Testis (tissue), 3 donors: ENCODE data around the gene TBRG1. TPM values are rescaled to one million over a fixed set of nuclear protein-coding genes. Genes with fewer than 3 reads are reported as not detected.

Experiments used
- DNase-seq: peaks from one replicate; pipeline ENCODE4 v3.0.0-alpha.2; 2019
- H3K27ac ChIP-seq, 2 donors: fragments of 200-600 bp; sonication (generic); one replicate each; pipeline ENCODE4 v1.5.1; 2019
- H3K27me3 ChIP-seq: fragments of 200-600 bp; sonication (generic); one replicate; pipeline ENCODE4 v1.5.1; 2019
- H3K36me3 ChIP-seq: fragments of 200-600 bp; sonication (generic); one replicate; pipeline ENCODE4 v1.5.1; 2017; ENCODE audit warnings: low read depth; ENCODE audit errors: missing control alignments
- H3K4me1 ChIP-seq: fragments of 200-600 bp; sonication (generic); one replicate; pipeline ENCODE4 v1.5.1; 2019
- H3K4me3 ChIP-seq, 2 donors: fragments of 200-600 bp; sonication (generic); one replicate each; pipeline ENCODE4 v1.5.1; 2017 to 2019
- H3K9me3 ChIP-seq: fragments of 200-600 bp; sonication (generic); one replicate; pipeline ENCODE4 v1.5.1; 2017
- POLR2A ChIP-seq: fragments of 450-650 bp; IDR thresholded peaks from one replicate; pipeline ENCODE4 v1.6.1; 2017; ENCODE audit warnings: antibody characterized with exemption, mild to moderate bottlenecking, moderate library complexity
- WGBS, 2 donors: methylation state at CpG; one replicate each; pipeline ENCODE4 v1.1.5; 2018; 5-methylcytosine and 5-hydroxymethylcytosine counted together
- intact Hi-C: fragments of 100-400 bp; cut with DNase I; formaldehyde crosslinking; loops from one replicate; pipeline ENCODE4 v1.15.1; 2023; ENCODE audit warnings: low total_unique reads
- polyA plus RNA-seq: library from polyadenylated mRNA; stranded (reverse); fragments of 350-450 nt; fragmentation: Illumina TruSeq; extraction: RNeasy Lipid Tissue Mini Kit (QIAGEN cat#74804); gene quantifications from one replicate; pipeline ENCODE4 v1.2.3, GENCODE V29; 2014; ENCODE audit warnings: low read depth, low replicate concordance; ENCODE audit not compliant: insufficient read depth
- total RNA-seq, 2 donors: library from RNA; depleted of rRNA; stranded (reverse); fragments of >200 nt; gene quantifications; one replicate each; pipeline ENCODE4 v1.2.3, GENCODE V29; 2016
- TF ChIP-seq, protein P1 (sequence below), 3 experiments: fragments of 450-650 bp in 2 of 3; fragments of 200-600 bp in 1 of 3; sonication (generic) in 1 of 3; IDR thresholded peaks; one replicate each; pipeline ENCODE4 v1.5.1; 2016 to 2019; ENCODE audit warnings: antibody characterized with exemption in 3 of 3, mild to moderate bottlenecking in 2 of 3, moderate library complexity in 1 of 3

The TBRG1 gene
- total and polyA plus RNA-seq, 3 donors from 2014 or later = 25.2 to 38.8 (median 35.7) TPM

DNA sequence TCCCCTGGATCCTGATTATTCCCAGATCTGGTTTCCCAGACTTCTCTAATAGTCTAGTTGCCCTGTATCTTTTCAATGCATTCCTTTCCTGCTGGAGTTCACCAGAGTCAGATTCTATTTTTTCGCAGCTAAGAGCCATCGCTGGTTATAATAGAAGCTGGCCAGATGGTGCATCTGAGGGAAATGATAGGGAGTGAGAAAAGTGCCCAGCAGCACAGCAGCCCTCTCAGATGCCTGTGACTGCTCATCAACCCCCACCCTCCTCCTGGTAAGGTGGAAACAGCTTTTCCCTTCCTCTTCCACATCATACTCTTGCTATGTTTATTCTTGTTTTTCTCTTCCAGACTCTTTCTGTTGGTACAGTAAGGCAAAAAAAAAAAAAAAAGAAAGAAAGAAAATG, 40.1 kb upstream of the TBRG1 start:
- WGBS, 2 donors = 86 to 87% methylated on average over 2 of the region's 2 CpGs
- Histone ChIP-seq H3K36me3 (no peaks in the 10 kb centered on the region), H3K27ac (no peak overlapping the region), H3K4me3 (no peak overlapping the region), H3K4me1 (no peaks in the 10 kb centered on the region), H3K27me3 (no peaks in the 10 kb centered on the region), H3K9me3 (no peaks in the 10 kb centered on the region)
- DNase-seq = no peak
- intact Hi-C loops = no loop called here
- no peak for TF ChIP-seq POLR2A
- TF ChIP-seq, protein P1, sequence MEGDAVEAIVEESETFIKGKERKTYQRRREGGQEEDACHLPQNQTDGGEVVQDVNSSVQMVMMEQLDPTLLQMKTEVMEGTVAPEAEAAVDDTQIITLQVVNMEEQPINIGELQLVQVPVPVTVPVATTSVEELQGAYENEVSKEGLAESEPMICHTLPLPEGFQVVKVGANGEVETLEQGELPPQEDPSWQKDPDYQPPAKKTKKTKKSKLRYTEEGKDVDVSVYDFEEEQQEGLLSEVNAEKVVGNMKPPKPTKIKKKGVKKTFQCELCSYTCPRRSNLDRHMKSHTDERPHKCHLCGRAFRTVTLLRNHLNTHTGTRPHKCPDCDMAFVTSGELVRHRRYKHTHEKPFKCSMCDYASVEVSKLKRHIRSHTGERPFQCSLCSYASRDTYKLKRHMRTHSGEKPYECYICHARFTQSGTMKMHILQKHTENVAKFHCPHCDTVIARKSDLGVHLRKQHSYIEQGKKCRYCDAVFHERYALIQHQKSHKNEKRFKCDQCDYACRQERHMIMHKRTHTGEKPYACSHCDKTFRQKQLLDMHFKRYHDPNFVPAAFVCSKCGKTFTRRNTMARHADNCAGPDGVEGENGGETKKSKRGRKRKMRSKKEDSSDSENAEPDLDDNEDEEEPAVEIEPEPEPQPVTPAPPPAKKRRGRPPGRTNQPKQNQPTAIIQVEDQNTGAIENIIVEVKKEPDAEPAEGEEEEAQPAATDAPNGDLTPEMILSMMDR (IDR thresholded peaks at IDR 0.05) = no peak

DNA sequence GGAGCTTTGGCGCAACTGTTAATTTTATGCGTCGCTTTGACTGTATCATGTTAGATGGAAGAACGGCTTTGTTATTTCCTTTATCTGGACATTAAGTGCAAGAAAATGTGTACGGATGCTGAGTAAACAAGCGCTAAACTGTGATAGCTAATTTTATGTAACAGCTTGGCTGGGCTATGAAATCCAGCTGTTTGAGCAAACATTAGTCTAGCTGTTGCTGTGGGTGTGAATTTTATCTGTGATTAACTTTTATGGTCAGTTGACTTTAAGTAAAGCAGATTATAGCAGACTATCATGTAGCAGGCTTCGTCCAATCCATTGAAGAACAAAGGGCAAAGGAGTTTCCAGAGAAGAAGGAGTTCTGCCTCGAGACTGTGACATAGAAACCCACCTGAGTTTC, 38.9 kb upstream of the TBRG1 start:
- Histone ChIP-seq H3K27ac (no peak overlapping the region), H3K36me3 (no peaks in the 10 kb centered on the region), H3K27me3 (no peaks in the 10 kb centered on the region), H3K9me3 (no peaks in the 10 kb centered on the region), H3K4me1 (no peaks in the 10 kb centered on the region), H3K4me3 (no peak overlapping the region)
- DNase-seq = no peak
- intact Hi-C loops = no loop called here
- TF ChIP-seq POLR2A = no peak
- TF ChIP-seq, protein P1 (IDR thresholded peaks at IDR 0.05) = no peak
- WGBS, 2 donors = 80 to 81% methylated on average over 8 of the region's 8 CpGs

DNA sequence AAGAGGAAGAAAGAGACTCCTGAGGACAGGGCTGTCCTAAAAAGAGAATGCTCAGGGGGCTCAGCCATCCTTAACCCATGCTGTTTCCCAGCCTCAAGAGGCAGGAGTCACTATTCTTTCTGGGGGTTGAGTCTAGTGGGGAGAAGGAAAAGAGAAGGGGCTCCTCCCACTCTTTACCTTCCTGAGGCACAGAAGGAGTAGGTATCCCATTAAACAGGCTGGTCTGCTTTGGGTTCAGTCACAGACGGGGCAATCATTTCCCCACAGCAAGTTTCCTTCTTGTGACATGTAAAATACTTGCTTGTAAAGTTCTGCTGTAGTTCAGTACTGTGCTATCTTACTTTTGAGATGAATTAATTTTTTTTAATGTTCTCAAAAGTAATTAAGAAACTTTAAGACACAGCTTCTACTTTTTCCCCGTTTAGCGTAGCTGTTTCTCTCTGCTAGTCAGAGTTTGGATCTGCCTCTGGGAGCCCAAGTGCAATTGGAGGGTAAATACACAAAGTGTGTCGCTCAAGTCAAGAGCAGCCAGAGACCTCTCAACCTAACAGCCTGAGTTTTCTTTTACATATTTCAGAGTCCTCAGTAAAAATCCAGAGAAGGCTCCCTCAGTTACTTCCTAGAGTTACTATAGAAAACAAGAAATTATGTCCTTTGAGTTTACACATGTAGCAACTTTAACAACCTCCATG, 37.8 kb upstream of the TBRG1 start:
- H3K4me3 ChIP-seq = no peak overlapping the region
- no peaks in the 10 kb centered on the region for H3K27me3 ChIP-seq
- WGBS, 2 donors = 55 to 74% methylated on average over 4 of the region's 4 CpGs
- no peaks in the 10 kb centered on the region for H3K9me3 ChIP-seq
- TF ChIP-seq, protein P1 (IDR thresholded peaks at IDR 0.05) = no peak
- H3K36me3 ChIP-seq = no peaks in the 10 kb centered on the region
- H3K4me1 ChIP-seq = no peaks in the 10 kb centered on the region
- no peak overlapping the region for H3K27ac ChIP-seq
- no peak for DNase-seq
- intact Hi-C loops = no loop called here

DNA sequence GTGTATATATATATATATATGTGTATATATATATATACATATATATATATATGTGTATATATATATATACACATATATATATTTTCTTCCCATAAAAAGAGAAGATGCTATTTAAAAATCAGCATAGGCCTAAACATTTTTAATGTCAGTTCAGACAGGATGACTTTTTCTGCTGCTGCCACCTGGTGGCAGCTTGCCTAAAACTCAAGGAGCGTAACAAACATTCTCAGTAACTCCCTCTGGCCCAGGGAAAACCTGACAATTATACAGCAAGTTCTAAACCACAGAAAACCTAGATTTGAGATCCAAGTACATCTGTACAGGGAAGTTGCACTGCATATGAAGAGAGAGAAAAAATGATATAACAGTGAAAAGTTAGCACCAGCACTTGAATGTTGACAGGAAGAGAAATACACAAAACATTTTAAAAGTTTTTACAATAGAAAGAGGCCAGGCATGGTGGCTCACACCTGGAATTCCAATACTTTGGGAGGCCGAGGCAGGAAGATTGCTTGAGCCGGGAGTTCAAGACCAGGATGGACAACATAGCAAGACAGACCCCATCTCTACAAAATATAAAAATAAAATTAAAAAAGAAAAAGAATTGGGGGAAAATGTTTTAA, 36.3 kb upstream of the TBRG1 start:
- H3K4me3 ChIP-seq = no peak overlapping the region
- intact Hi-C loops = no loop called here
- no peaks in the 10 kb centered on the region for H3K9me3 ChIP-seq
- peak; percentile 78 for DNase-seq
- H3K36me3 ChIP-seq = no peaks in the 10 kb centered on the region
- no peaks in the 10 kb centered on the region for H3K4me1 ChIP-seq
- 49 to 55% methylated on average over 3 of the region's 3 CpGs for WGBS, 2 donors
- H3K27me3 ChIP-seq = no peaks in the 10 kb centered on the region
- no peak overlapping the region for H3K27ac ChIP-seq
- TF ChIP-seq, protein P1 (IDR thresholded peaks at IDR 0.05) = peak; percentile 26 to 47 (median 45)
- no peak for TF ChIP-seq POLR2A

DNA sequence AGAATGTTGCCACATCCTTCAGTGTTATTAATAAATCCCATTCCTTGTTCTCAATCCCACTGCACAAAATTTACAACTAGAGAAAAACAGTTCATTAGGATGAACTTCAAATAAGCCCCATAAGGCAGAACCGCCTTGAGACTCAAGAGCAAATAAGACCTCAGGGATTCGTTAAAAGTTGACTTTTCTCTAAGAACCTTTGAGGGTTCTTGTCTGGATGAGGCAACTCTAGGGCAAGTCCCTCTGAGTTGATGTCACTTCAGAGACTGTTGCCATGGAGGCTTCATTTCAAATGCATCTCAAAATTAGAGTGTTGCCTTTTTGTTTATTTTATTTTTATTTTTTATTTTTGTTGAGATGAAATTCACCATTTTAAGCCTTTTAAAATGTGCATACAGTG, 31.2 kb upstream of the TBRG1 start:
- Histone ChIP-seq H3K27me3 (no peaks in the 10 kb centered on the region), H3K9me3 (no peaks in the 10 kb centered on the region), H3K27ac (no peak overlapping the region), H3K4me1 (no peaks in the 10 kb centered on the region), H3K36me3 (no peaks in the 10 kb centered on the region), H3K4me3 (no peak overlapping the region)
- intact Hi-C loops = no loop called here
- 59 to 72% methylated on average over 2 of the region's 2 CpGs for WGBS, 2 donors
- TF ChIP-seq, protein P1 (IDR thresholded peaks at IDR 0.05) = no peak
- TF ChIP-seq POLR2A = no peak
- no peak for DNase-seq
